Fibroblast of lung (primary cell): Measurements from ENCODE around the gene GARIN5B. TPM values are rescaled to one million over a fixed set of nuclear protein-coding genes. Genes with fewer than 3 reads are reported as not detected.

Experiments used
- DNase-seq, 2 donors: peaks; one replicate each; pipeline versions ENCODE4 v3.0.0 to v3.0.0-alpha.2; 2010; ENCODE audit warnings: low read depth in 2 of 2
- H2AFZ ChIP-seq: 2 replicates; pipeline ENCODE4 v1.5.1; 2012; ENCODE audit warnings: low read length, control low read depth, inconsistent platforms
- H3K27ac ChIP-seq: 2 replicates; pipeline ENCODE4 v1.5.1; 2011; ENCODE audit warnings: low read length, control low read depth; ENCODE audit not compliant: insufficient read depth
- H3K27me3 ChIP-seq: 2 replicates; pipeline ENCODE4 v1.5.1; 2011; ENCODE audit warnings: mild to moderate bottlenecking, low read length; ENCODE audit not compliant: control insufficient read depth, insufficient read depth
- H3K36me3 ChIP-seq: 2 replicates; pipeline ENCODE4 v1.5.1; 2011; ENCODE audit warnings: low read length; ENCODE audit not compliant: control insufficient read depth, insufficient read depth
- H3K4me1 ChIP-seq: 2 replicates; pipeline ENCODE4 v1.5.1; 2011; ENCODE audit warnings: low read length; ENCODE audit not compliant: control insufficient read depth, insufficient read depth; ENCODE audit errors: extremely low read depth
- H3K4me2 ChIP-seq: 2 replicates; pipeline ENCODE4 v1.5.1; 2011; ENCODE audit warnings: low read length, control low read depth; ENCODE audit not compliant: insufficient read depth; ENCODE audit errors: extremely low read depth
- H3K4me3 ChIP-seq, 4 experiments: fragments of 200-600 bp in 1 of 4; sonication (generic) in 1 of 4; replicated peaks in 1 of 4; 2 replicates each; pipeline ENCODE4 v1.5.1; 2011 to 2016; ENCODE audit warnings: low read length in 4 of 4, low read depth in 3 of 4, mild to moderate bottlenecking in 3 of 4, control low read depth in 2 of 4, inconsistent platforms in 1 of 4, mixed read lengths in 1 of 4; ENCODE audit not compliant: insufficient read depth in 1 of 4; ENCODE audit errors: control extremely low read depth in 1 of 4
- H3K79me2 ChIP-seq: 2 replicates; pipeline ENCODE4 v1.5.1; 2012; ENCODE audit warnings: mild to moderate bottlenecking, low read length, inconsistent platforms; ENCODE audit not compliant: control insufficient read depth, insufficient read depth
- H3K9ac ChIP-seq: 2 replicates; pipeline ENCODE4 v1.5.1; 2011; ENCODE audit warnings: mild to moderate bottlenecking, low read length, control low read depth; ENCODE audit not compliant: insufficient read depth
- H3K9me3 ChIP-seq: 2 replicates; pipeline ENCODE4 v1.5.1; 2012; ENCODE audit warnings: low read depth, low read length; ENCODE audit not compliant: control insufficient read depth, insufficient read depth
- H4K20me1 ChIP-seq: 2 replicates; pipeline ENCODE4 v1.5.1; 2011; ENCODE audit warnings: low read length; ENCODE audit not compliant: control insufficient read depth, insufficient read depth; ENCODE audit errors: extremely low read depth
- EZH2 ChIP-seq: IDR thresholded peaks from 2 replicates; pipeline ENCODE4 v1.5.1; 2012; ENCODE audit warnings: low read length, control low read depth, mild to moderate bottlenecking; ENCODE audit errors: missing control alignments
- polyA plus RNA-seq, 2 donors: library from polyadenylated mRNA; depleted of rRNA in 1 of 2; stranded (reverse) in 1 of 2; unstranded in 1 of 2; fragments of >200 nt; gene quantifications; 2 replicates each; pipeline ENCODE4 v1.2.1, GENCODE V29; 2011 to 2012; ENCODE audit warnings: missing spikeins in 1 of 2
- total RNA-seq: library from RNA; depleted of rRNA; stranded (reverse); fragments of >200 nt; gene quantifications from 2 replicates; pipeline ENCODE4 v1.2.1, GENCODE V29; 2014
- TF ChIP-seq, protein P1 (sequence below), 2 donors: IDR thresholded peaks in 1 of 2; conservative IDR thresholded peaks in 1 of 2; 1 replicate in 1 of 2; 2 replicates in 1 of 2; pipeline ENCODE4 v1.5.1; 2011 to 2012; ENCODE audit warnings: low read length in 2 of 2, control low read depth in 1 of 2, inconsistent platforms in 1 of 2, low read depth in 1 of 2, mild to moderate bottlenecking in 1 of 2

The GARIN5B gene
- total and polyA plus RNA-seq, 2 donors (not counting 1 experiment from before 2014, with no cell fraction given) = not detected

DNA sequence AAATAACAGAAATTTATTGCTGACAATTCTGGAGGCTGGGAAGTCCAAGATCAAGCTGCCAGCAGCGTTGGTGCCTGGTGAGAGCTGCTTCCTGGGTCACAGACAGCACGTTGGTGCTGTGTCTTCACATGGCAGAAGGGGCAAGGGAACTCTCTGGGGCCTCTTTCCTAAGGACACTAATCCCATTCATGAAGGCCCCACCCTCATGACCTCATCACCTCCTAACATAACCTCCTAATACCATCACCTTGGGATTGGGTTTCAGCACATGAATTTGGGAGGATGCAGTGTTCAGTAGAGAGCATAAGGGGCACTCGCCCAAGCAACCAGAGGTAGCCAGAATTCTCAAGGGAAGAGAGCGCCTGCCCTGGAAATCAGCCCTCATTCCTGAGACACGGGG lies 53.6 kb downstream of the GARIN5B start:
- Histone ChIP-seq H2AFZ (no peak overlapping the region), H3K36me3 (peaks cover 5% of the 10 kb centered on the region), H3K9me3 (no peaks in the 10 kb centered on the region), H3K27me3 (no peaks in the 10 kb centered on the region), H3K4me3 (no peak overlapping the region), H4K20me1 (no peaks in the 10 kb centered on the region), H3K79me2 (no peaks in the 10 kb centered on the region), H3K4me1 (no peaks in the 10 kb centered on the region), H3K4me2 (no peak overlapping the region), H3K27ac (no peak overlapping the region), H3K9ac (no peak overlapping the region)
- TF ChIP-seq, protein P1, sequence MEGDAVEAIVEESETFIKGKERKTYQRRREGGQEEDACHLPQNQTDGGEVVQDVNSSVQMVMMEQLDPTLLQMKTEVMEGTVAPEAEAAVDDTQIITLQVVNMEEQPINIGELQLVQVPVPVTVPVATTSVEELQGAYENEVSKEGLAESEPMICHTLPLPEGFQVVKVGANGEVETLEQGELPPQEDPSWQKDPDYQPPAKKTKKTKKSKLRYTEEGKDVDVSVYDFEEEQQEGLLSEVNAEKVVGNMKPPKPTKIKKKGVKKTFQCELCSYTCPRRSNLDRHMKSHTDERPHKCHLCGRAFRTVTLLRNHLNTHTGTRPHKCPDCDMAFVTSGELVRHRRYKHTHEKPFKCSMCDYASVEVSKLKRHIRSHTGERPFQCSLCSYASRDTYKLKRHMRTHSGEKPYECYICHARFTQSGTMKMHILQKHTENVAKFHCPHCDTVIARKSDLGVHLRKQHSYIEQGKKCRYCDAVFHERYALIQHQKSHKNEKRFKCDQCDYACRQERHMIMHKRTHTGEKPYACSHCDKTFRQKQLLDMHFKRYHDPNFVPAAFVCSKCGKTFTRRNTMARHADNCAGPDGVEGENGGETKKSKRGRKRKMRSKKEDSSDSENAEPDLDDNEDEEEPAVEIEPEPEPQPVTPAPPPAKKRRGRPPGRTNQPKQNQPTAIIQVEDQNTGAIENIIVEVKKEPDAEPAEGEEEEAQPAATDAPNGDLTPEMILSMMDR (conservative IDR thresholded peaks at IDR 0.05 in 1 of 2, IDR thresholded peaks at IDR 0.05 in 1 of 2; ENCODE audit: low read depth in 1 of 2, low read length in 2 of 2) = no peak
- no peak for TF ChIP-seq EZH2
- no peak for DNase-seq

DNA sequence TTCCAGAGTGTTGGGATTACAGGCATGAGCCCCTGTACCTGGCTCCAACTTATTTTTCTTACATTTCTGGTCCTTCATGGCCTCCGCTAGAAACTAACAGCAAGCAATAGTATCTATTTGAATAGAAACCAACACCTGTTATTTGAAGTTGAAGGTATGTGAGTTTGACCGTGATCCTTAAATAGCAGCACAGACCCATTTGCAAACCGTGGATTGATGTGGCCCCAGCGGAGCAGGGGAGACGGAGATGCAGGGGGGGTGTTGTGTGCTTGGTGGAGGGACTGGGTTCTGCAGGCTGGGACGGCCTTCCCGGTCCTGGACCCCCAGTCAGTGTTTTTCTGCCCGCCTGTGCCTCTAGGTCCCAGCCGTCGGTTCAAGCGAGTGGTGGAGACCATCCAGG lies 54.8 kb downstream of the GARIN5B start:
- DNase-seq = no peak
- TF ChIP-seq EZH2 = no peak
- TF ChIP-seq, protein P1 (conservative IDR thresholded peaks at IDR 0.05 in 1 of 2, IDR thresholded peaks at IDR 0.05 in 1 of 2; ENCODE audit: low read depth in 1 of 2, low read length in 2 of 2) = no peak
- peaks cover 5% of the 10 kb centered on the region for H3K36me3 ChIP-seq
- H3K9ac ChIP-seq = no peak overlapping the region
- H2AFZ ChIP-seq = no peak overlapping the region
- no peak overlapping the region for H3K4me2 ChIP-seq
- H3K4me1 ChIP-seq = no peaks in the 10 kb centered on the region
- no peaks in the 10 kb centered on the region for H4K20me1 ChIP-seq
- no peak overlapping the region for H3K4me3 ChIP-seq
- H3K79me2 ChIP-seq = no peaks in the 10 kb centered on the region
- no peak overlapping the region for H3K27ac ChIP-seq
- no peaks in the 10 kb centered on the region for H3K9me3 ChIP-seq
- H3K27me3 ChIP-seq = no peaks in the 10 kb centered on the region

DNA sequence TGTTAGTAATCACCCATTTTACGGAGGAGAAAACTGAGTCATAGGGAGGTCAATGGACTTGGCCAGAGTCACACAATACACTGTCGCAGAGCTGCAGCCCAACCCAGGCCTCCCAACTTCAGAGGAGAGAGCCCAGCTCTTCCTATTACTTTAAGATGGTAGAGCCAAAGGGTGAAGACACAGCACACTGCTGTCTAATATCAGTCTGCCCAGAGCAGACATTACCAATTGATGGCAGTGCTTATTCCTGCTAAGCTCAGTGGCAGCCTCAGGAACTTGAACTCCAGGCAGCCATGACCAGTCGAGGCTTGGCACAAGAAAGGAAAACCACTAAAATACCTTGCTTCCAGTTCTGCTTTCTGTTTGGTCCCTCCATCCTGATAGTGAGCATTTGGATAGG lies 56.3 kb downstream of the GARIN5B start:
- no peak overlapping the region for H3K9ac ChIP-seq
- H3K27me3 ChIP-seq = no peaks in the 10 kb centered on the region
- H3K79me2 ChIP-seq = no peaks in the 10 kb centered on the region
- peaks cover 7% of the 10 kb centered on the region for H3K36me3 ChIP-seq
- no peak overlapping the region for H3K27ac ChIP-seq
- no peak overlapping the region for H3K4me3 ChIP-seq
- no peak for DNase-seq
- H4K20me1 ChIP-seq = no peaks in the 10 kb centered on the region
- H3K9me3 ChIP-seq = no peaks in the 10 kb centered on the region
- peaks cover 2% of the 10 kb centered on the region for H3K4me1 ChIP-seq
- TF ChIP-seq, protein P1 (conservative IDR thresholded peaks at IDR 0.05 in 1 of 2, IDR thresholded peaks at IDR 0.05 in 1 of 2; ENCODE audit: low read depth in 1 of 2, low read length in 2 of 2) = no peak
- no peak for TF ChIP-seq EZH2
- H3K4me2 ChIP-seq = no peak overlapping the region
- H2AFZ ChIP-seq = no peak overlapping the region
